SU-DHL-6 (cell line): ENCODE results near the gene DDIT4L.
"Not testable (repeated sequence)": the region's sequence is repeated elsewhere in the genome, so short reads cannot be mapped to it uniquely, and the experiment has no call there.

Source experiments
- H2AFZ ChIP-seq: fragments of 200-600 bp; sonication (generic); 2 replicates; pipeline ENCODE4 v1.6.1; 2014; ENCODE audit warnings: low read depth, mild to moderate bottlenecking, moderate library complexity, mixed read lengths, antibody characterized with exemption, low read length; ENCODE audit not compliant: severe bottlenecking
- H3F3A ChIP-seq: fragments of 200-600 bp; shearing (Covaris generic); 2 replicates; pipeline ENCODE4 v1.6.0; 2016; ENCODE audit warnings: antibody characterized with exemption, mild to moderate bottlenecking; ENCODE audit not compliant: insufficient read depth
- H3K27ac ChIP-seq: fragments of 200-600 bp; sonication (generic); 2 replicates; pipeline ENCODE4 v1.5.1; 2016; ENCODE audit warnings: low read depth, mild to moderate bottlenecking, low read length, moderate library complexity, mixed read lengths
- H3K27me3 ChIP-seq: fragments of 200-600 bp; sonication (generic), shearing (Covaris generic); 2 replicates; pipeline ENCODE4 v1.6.0; 2014; ENCODE audit warnings: mild to moderate bottlenecking, low read length
- H3K36me3 ChIP-seq: fragments of 200-600 bp; sonication (generic); 2 replicates; pipeline ENCODE4 v1.6.1; 2014; ENCODE audit warnings: mild to moderate bottlenecking, low read length, mixed read lengths
- H3K4me2 ChIP-seq: fragments of 300-600, 200-600 bp; shearing (Covaris generic), sonication (generic); 2 replicates; pipeline ENCODE4 v1.6.0; 2014; ENCODE audit warnings: low read length, low read depth, mild to moderate bottlenecking; ENCODE audit not compliant: poor library complexity, severe bottlenecking
- H3K4me3 ChIP-seq: fragments of 200-600 bp; sonication (generic); 2 replicates; pipeline ENCODE4 v1.5.1; 2014; ENCODE audit warnings: antibody characterized with exemption, low read length, mild to moderate bottlenecking, mixed read lengths; ENCODE audit not compliant: insufficient read depth, poor library complexity, severe bottlenecking
- H3K79me2 ChIP-seq: fragments of 200-600 bp; sonication (generic); 2 replicates; pipeline ENCODE4 v1.6.1; 2014; ENCODE audit warnings: mild to moderate bottlenecking, low read length, moderate library complexity; ENCODE audit not compliant: insufficient read depth
- H3K9ac ChIP-seq: fragments of 200-600 bp; sonication (generic); 2 replicates; pipeline ENCODE4 v1.7.0; 2014; ENCODE audit warnings: mild to moderate bottlenecking, low read length
- H3K9me2 ChIP-seq: fragments of 200-600 bp; sonication (generic); replicated peaks from 2 replicates; pipeline ENCODE4 v1.6.1; 2014; ENCODE audit warnings: low read length; ENCODE audit not compliant: insufficient read depth
- H3K9me3 ChIP-seq: fragments of 200-600 bp; sonication (generic); 2 replicates; pipeline ENCODE4 v1.6.1; 2014; ENCODE audit warnings: low read length, mixed read lengths; ENCODE audit not compliant: insufficient read depth
- H4K20me1 ChIP-seq: fragments of 200-600 bp; sonication (generic); 2 replicates; pipeline ENCODE4 v1.6.1; 2014; ENCODE audit warnings: low read depth, mild to moderate bottlenecking, antibody characterized with exemption, low read length, moderate library complexity, mixed read lengths
- CTCF ChIP-seq: fragments of 200-600 bp; sonication (generic); IDR thresholded peaks from one replicate; pipeline ENCODE4 v1.5.1; 2017; ENCODE audit warnings: antibody characterized with exemption, mild to moderate bottlenecking, low read length, moderate library complexity; ENCODE audit not compliant: insufficient read depth, poor library complexity, severe bottlenecking
- EZH2phosphoT487 ChIP-seq: fragments of 200-600 bp; sonication (generic), shearing (Covaris generic); conservative IDR thresholded peaks from 2 replicates; pipeline ENCODE4 v1.6.1; 2018; ENCODE audit warnings: mild to moderate bottlenecking, antibody characterized with exemption, low read length, moderate library complexity, mixed read lengths

Gene DDIT4L

GRCh38 chr4:100147198-100147597 is 43.1 kb downstream of the DDIT4L start:
- peak overlapping the region; percentile 18 for H3K4me2 ChIP-seq
- H3K27ac ChIP-seq = peak overlapping the region; percentile 23; the same call in 1 of the 2 replicates
- no peaks in the 10 kb centered on the region for H3K36me3 ChIP-seq
- no peak overlapping the region for H2AFZ ChIP-seq
- H3K9me3 ChIP-seq = no peaks in the 10 kb centered on the region
- H4K20me1 ChIP-seq = no peaks in the 10 kb centered on the region
- no peak overlapping the region for H3K9ac ChIP-seq
- H3K27me3 ChIP-seq = no peaks in the 10 kb centered on the region
- TF ChIP-seq CTCF (no peak), EZH2phosphoT487 (no peak)
- H3K4me3 ChIP-seq = no peak overlapping the region
- H3K9me2 ChIP-seq = no peaks in the 10 kb centered on the region
- no peaks in the 10 kb centered on the region for H3K79me2 ChIP-seq
- no peaks in the 10 kb centered on the region for H3F3A ChIP-seq

- Histone ChIP-seq H3F3A (no peaks in the 10 kb centered on the region), H3K4me2 (peak overlapping the region; percentile 18), H2AFZ (no peak overlapping the region), H3K9me3 (no peaks in the 10 kb centered on the region), H3K4me3 (no peak overlapping the region), H3K9ac (no peak overlapping the region), H3K9me2 (no peaks in the 10 kb centered on the region), H3K79me2 (no peaks in the 10 kb centered on the region), H4K20me1 (no peaks in the 10 kb centered on the region), H3K36me3 (no peaks in the 10 kb centered on the region), H3K27me3 (no peaks in the 10 kb centered on the region), H3K27ac (no peak overlapping the region)
- TF ChIP-seq EZH2phosphoT487 (no peak), CTCF (no peak)
Measured at GRCh38 chr4:100146756-100147155, 43.5 kb downstream of the DDIT4L start.

GRCh38 chr4:100137320-100137719 is 52.9 kb downstream of the DDIT4L start:
- not testable (repeated sequence) for H3K9me3 ChIP-seq, H3K4me3 ChIP-seq, H3K9me2 ChIP-seq, H3K27me3 ChIP-seq, H3K9ac ChIP-seq, H3K27ac ChIP-seq, H3K36me3 ChIP-seq, H3K79me2 ChIP-seq, H4K20me1 ChIP-seq, H3K4me2 ChIP-seq, H3F3A ChIP-seq, H2AFZ ChIP-seq
